Epithelial cell of esophagus (primary cell): ENCODE data around the gene NCF4.

Experiments used
- DNase-seq: peaks from one replicate; pipeline ENCODE4 v3.0.0; 2010; ENCODE audit warnings: low read depth
- H3K4me3 ChIP-seq: 2 replicates; pipeline ENCODE4 v1.5.1; 2011; ENCODE audit warnings: mild to moderate bottlenecking, low read length, control low read depth
- CTCF ChIP-seq: IDR thresholded peaks from 2 replicates; pipeline ENCODE4 v1.5.1; 2011; ENCODE audit warnings: low read depth, mild to moderate bottlenecking, low read length, control low read depth, inconsistent platforms; ENCODE audit not compliant: insufficient read depth; ENCODE audit errors: missing control alignments

The NCF4 gene

GRCh38 chr22:36828815-36829214 is 32.0 kb upstream of the NCF4 start:
- no peak overlapping the region for H3K4me3 ChIP-seq
- peak; percentile 16 for DNase-seq
- no peak for TF ChIP-seq CTCF

GRCh38 chr22:36829370-36830002 is 31.3 kb upstream of the NCF4 start:
- no peak for TF ChIP-seq CTCF
- no peak overlapping the region for H3K4me3 ChIP-seq
- no peak for DNase-seq

- no peak for DNase-seq
- TF ChIP-seq CTCF = no peak
- no peak overlapping the region for H3K4me3 ChIP-seq
Observed at GRCh38 chr22:36830601-36831000, 30.2 kb upstream of the NCF4 start.

GRCh38 chr22:36831206-36831605 is 29.6 kb upstream of the NCF4 start:
- DNase-seq = no peak
- TF ChIP-seq CTCF = no peak
- no peak overlapping the region for H3K4me3 ChIP-seq

- TF ChIP-seq CTCF = no peak
- H3K4me3 ChIP-seq = no peak overlapping the region
- DNase-seq = no peak
Observed at GRCh38 chr22:36831717-36832116, 29.1 kb upstream of the NCF4 start.

- DNase-seq = no peak
- TF ChIP-seq CTCF = no peak
- no peak overlapping the region for H3K4me3 ChIP-seq
Observed at GRCh38 chr22:36833073-36833472, 27.7 kb upstream of the NCF4 start.

GRCh38 chr22:36835903-36836302 is 24.9 kb upstream of the NCF4 start:
- no peak overlapping the region for H3K4me3 ChIP-seq
- TF ChIP-seq CTCF = no peak
- DNase-seq = no peak
